Measurements from ENCODE around the gene ATP9B.

The ATP9B gene

GRCh38 chr18:79397830-79398761, 328.9 kb downstream of the ATP9B start:
- no peak for DNase-seq (ENCODE audit: low read depth)

GRCh38 chr18:79399275-79400081, 330.3 kb downstream of the ATP9B start:
- DNase-seq (ENCODE audit: low read depth), result no peak

- no peak for DNase-seq (ENCODE audit: low read depth)
These were observed 330.9 kb downstream of the ATP9B start for GRCh38 chr18:79400091-79400590.

GRCh38 chr18:79400591-79401381, 331.6 kb downstream of the ATP9B start:
- DNase-seq (ENCODE audit: low read depth), result no peak

- DNase-seq (ENCODE audit: low read depth), result no peak
These were observed 332.5 kb downstream of the ATP9B start for GRCh38 chr18:79401494-79402208.

GRCh38 chr18:79402209-79402576, 333.0 kb downstream of the ATP9B start:
- no peak for DNase-seq (ENCODE audit: low read depth)

- DNase-seq (ENCODE audit: low read depth), result no peak
These were observed 334.0 kb downstream of the ATP9B start for GRCh38 chr18:79402977-79403722.

- no peak for DNase-seq (ENCODE audit: low read depth)
These were observed 334.8 kb downstream of the ATP9B start for GRCh38 chr18:79403723-79404566.

- no peak for DNase-seq (ENCODE audit: low read depth)
These were observed 335.3 kb downstream of the ATP9B start for GRCh38 chr18:79404567-79404910.

GRCh38 chr18:79405019-79405780, 336.0 kb downstream of the ATP9B start:
- DNase-seq (ENCODE audit: low read depth), result no peak

- DNase-seq (ENCODE audit: low read depth), result no peak
These were observed 336.8 kb downstream of the ATP9B start for GRCh38 chr18:79405781-79406575.

- no peak for DNase-seq (ENCODE audit: low read depth)
These were observed 337.5 kb downstream of the ATP9B start for GRCh38 chr18:79406708-79407107.

GRCh38 chr18:79409313-79409712, 340.1 kb downstream of the ATP9B start:
- DNase-seq (ENCODE audit: low read depth), result no peak

- no peak for DNase-seq (ENCODE audit: low read depth)
These were observed 341.0 kb downstream of the ATP9B start for GRCh38 chr18:79410171-79410641.

- no peak for DNase-seq (ENCODE audit: low read depth)
These were observed 341.8 kb downstream of the ATP9B start for GRCh38 chr18:79410731-79411613.

- DNase-seq (ENCODE audit: low read depth), result no peak
These were observed 342.7 kb downstream of the ATP9B start for GRCh38 chr18:79411614-79412526.
